Endodermal cell (in vitro differentiated cells): Measurements from ENCODE around the gene OR1C1. TPM values are rescaled to one million over a fixed set of nuclear protein-coding genes. Genes with fewer than 3 reads are reported as not detected.

Experiments
- DNase-seq: peaks from one replicate; pipeline ENCODE4 v3.0.0-alpha.2; 2017
- H3K27ac ChIP-seq: 2 replicates; pipeline ENCODE4 v1.5.1; 2013; ENCODE audit warnings: mild to moderate bottlenecking, low read depth, low read length, moderate library complexity
- H3K27me3 ChIP-seq: 2 replicates; pipeline ENCODE4 v1.6.1; 2013; ENCODE audit warnings: mild to moderate bottlenecking, low read length, moderate library complexity; ENCODE audit not compliant: insufficient read depth, control insufficient read depth, poor library complexity, severe bottlenecking
- H3K36me3 ChIP-seq: 2 replicates; pipeline ENCODE4 v1.7.0; 2013; ENCODE audit warnings: mild to moderate bottlenecking, low read length, moderate library complexity; ENCODE audit not compliant: control insufficient read depth, insufficient read depth
- H3K4me1 ChIP-seq: one replicate; pipeline ENCODE4 v1.7.0; 2013; ENCODE audit warnings: low read length; ENCODE audit not compliant: control insufficient read depth, insufficient read depth
- H3K4me3 ChIP-seq: 2 replicates; pipeline ENCODE4 v1.5.1; 2013; ENCODE audit warnings: mild to moderate bottlenecking, low read length, moderate library complexity
- H3K9ac ChIP-seq: 2 replicates; pipeline ENCODE4 v1.6.1; 2013; ENCODE audit warnings: mild to moderate bottlenecking, low read length, moderate library complexity; ENCODE audit not compliant: poor library complexity, severe bottlenecking; ENCODE audit errors: extremely low read depth
- H3K9me3 ChIP-seq: 2 replicates; pipeline ENCODE4 v1.6.1; 2013; ENCODE audit warnings: mild to moderate bottlenecking, low read length, moderate library complexity; ENCODE audit not compliant: control insufficient read depth
- H3K27ac Mint-ChIP-seq: 2 replicates; pipeline ENCODE4 v1.8.0; 2020; ENCODE audit warnings: mixed read lengths
- H3K27me3 Mint-ChIP-seq: 2 replicates; pipeline ENCODE4 v1.8.0; 2021; ENCODE audit warnings: mild to moderate bottlenecking, mixed read lengths; ENCODE audit not compliant: insufficient read depth
- H3K36me3 Mint-ChIP-seq: 2 replicates; pipeline ENCODE4 v1.8.0; 2020; ENCODE audit warnings: low read depth, mixed read lengths
- H3K4me1 Mint-ChIP-seq: 2 replicates; pipeline ENCODE4 v1.8.0; 2020; ENCODE audit warnings: mixed read lengths
- H3K4me3 Mint-ChIP-seq: 2 replicates; pipeline ENCODE4 v1.8.0; 2020; ENCODE audit warnings: mild to moderate bottlenecking, moderate library complexity, mixed read lengths
- H3K9me3 Mint-ChIP-seq: 2 replicates; pipeline ENCODE4 v1.8.0; 2020; ENCODE audit warnings: mild to moderate bottlenecking, mixed read lengths
- WGBS, 2 experiments: methylation state at CpG; one replicate each; pipeline versions ENCODE4 v1.1.5 to v1.1.7; 2013; ENCODE audit warnings: missing lambda C conversion rate in 2 of 2, mixed read lengths in 1 of 2; ENCODE audit not compliant: insufficient coverage in 1 of 2, insufficient read length in 1 of 2; 5-methylcytosine and 5-hydroxymethylcytosine counted together
- total RNA-seq, 2 donors: library from RNA; stranded (reverse); fragmentation: NEBNext Ultra II Directional in 1 of 2; extraction: Animal tissue kit (Norgen Biotek cat#: 25700) in 1 of 2; gene quantifications; 2 replicates in 1 of 2; 3 replicates in 1 of 2; pipeline ENCODE4 v1.2.1, GENCODE V29; 2021
- TF ChIP-seq, protein P1 (sequence below): fragments of 200-600 bp; sonication (generic); conservative IDR thresholded peaks from 2 replicates; pipeline ENCODE4 v1.5.0; 2021; ENCODE audit warnings: antibody characterized with exemption, mild to moderate bottlenecking

Gene OR1C1
- total RNA-seq, 2 donors from 2014 or later = not detected

GRCh38 chr1:247738315-247738714, 22.0 kb downstream of the OR1C1 start, which contains the start of gene OR14K1:
TSS of gene OR14K1 (plus strand) at chr1:247738615. CDS start at chr1:247738615, 0 bp downstream.
- TF ChIP-seq, protein P1, sequence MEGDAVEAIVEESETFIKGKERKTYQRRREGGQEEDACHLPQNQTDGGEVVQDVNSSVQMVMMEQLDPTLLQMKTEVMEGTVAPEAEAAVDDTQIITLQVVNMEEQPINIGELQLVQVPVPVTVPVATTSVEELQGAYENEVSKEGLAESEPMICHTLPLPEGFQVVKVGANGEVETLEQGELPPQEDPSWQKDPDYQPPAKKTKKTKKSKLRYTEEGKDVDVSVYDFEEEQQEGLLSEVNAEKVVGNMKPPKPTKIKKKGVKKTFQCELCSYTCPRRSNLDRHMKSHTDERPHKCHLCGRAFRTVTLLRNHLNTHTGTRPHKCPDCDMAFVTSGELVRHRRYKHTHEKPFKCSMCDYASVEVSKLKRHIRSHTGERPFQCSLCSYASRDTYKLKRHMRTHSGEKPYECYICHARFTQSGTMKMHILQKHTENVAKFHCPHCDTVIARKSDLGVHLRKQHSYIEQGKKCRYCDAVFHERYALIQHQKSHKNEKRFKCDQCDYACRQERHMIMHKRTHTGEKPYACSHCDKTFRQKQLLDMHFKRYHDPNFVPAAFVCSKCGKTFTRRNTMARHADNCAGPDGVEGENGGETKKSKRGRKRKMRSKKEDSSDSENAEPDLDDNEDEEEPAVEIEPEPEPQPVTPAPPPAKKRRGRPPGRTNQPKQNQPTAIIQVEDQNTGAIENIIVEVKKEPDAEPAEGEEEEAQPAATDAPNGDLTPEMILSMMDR = no peak
- H3K4me3 Mint-ChIP-seq = no peak within 1 kb of the TSS
- Histone ChIP-seq H3K9me3 (peaks cover 86% of the 10 kb centered on the region), H3K36me3 (no peaks in the 10 kb centered on the region), H3K4me1 (no peaks in the 10 kb centered on the region), H3K27ac (no peak within 1 kb of the TSS), H3K27me3 (no peaks in the 10 kb centered on the region), H3K4me3 (no peak within 1 kb of the TSS), H3K9ac (no peak within 1 kb of the TSS)
- no peak within 1 kb of the TSS for H3K27ac Mint-ChIP-seq
- no peak for DNase-seq
- no peaks in the 10 kb centered on the region for H3K27me3 Mint-ChIP-seq
- 100% methylated on average over 1 of the region's 1 CpG for WGBS, 2 experiments
- peaks cover 41% of the 10 kb centered on the region for H3K9me3 Mint-ChIP-seq
- H3K36me3 Mint-ChIP-seq = no peaks in the 10 kb centered on the region
- H3K4me1 Mint-ChIP-seq = no peaks in the 10 kb centered on the region

DNA sequence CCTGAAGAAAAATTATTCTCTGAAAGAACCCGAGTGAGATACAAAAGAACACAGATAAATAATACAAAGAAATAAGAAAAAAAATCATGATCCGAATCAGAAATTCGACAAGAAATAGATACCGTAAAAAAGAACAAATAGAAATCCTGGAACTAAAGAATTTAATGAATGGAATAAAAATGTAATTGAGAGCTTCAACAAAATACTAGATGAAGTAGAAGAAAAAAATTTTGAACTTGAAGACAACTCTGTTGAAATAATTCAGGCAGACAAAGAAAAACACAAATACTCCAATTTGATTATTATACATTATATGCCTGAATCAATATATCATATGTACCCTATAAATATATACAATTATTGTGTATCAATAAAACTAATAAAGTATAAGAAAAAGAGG, 39.1 kb downstream of the OR1C1 start:
- DNase-seq = no peak
- H3K9me3 ChIP-seq = peaks cover 70% of the 10 kb centered on the region
- WGBS, 2 experiments = 77 to 80% methylated on average over 1 to 4 of the region's 4 CpGs
- peaks cover 5% of the 10 kb centered on the region for H3K4me1 Mint-ChIP-seq
- TF ChIP-seq, protein P1 = no peak
- no peaks in the 10 kb centered on the region for H3K4me1 ChIP-seq
- no peak overlapping the region for H3K27ac ChIP-seq
- peaks cover 2% of the 10 kb centered on the region for H3K36me3 Mint-ChIP-seq
- peaks cover 32% of the 10 kb centered on the region for H3K9me3 Mint-ChIP-seq
- no peak overlapping the region for H3K27ac Mint-ChIP-seq
- no peak overlapping the region for H3K4me3 Mint-ChIP-seq
- H3K27me3 Mint-ChIP-seq = peaks cover 4% of the 10 kb centered on the region
- no peaks in the 10 kb centered on the region for H3K27me3 ChIP-seq
- no peak overlapping the region for H3K9ac ChIP-seq
- no peaks in the 10 kb centered on the region for H3K36me3 ChIP-seq
- H3K4me3 ChIP-seq = no peak overlapping the region

DNA sequence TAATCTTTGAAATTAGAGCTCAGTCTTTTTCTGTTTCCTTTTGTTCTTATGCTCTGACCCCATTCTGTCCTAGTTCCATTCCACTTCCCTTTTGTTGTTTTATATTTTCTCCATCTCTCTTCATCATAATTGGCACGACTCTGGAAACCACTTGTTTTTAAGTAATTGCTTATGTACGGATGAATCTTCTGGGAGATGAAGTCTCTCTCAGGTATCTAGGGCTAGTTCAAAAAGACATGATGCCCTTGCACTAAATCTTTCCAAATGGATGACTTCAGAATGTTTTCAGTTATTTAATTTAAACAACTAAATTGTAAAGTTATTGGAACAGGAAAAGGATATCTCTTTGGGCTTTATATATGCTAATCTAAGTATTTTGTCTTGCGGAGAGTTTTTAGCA, 43.8 kb downstream of the OR1C1 start, which contains the start of gene OR6F1:
Gene OR6F1, minus strand, starts transcription at position 101 of the 400 bp plus-strand sequence. CDS start 3,891 bp downstream, outside the sequence.
- no peak within 1 kb of the TSS for H3K27ac ChIP-seq
- Mint-ChIP-seq H3K27me3 (no peaks in the 10 kb centered on the region), H3K27ac (no peak within 1 kb of the TSS), H3K9me3 (peaks cover 29% of the 10 kb centered on the region), H3K36me3 (no peaks in the 10 kb centered on the region), H3K4me3 (no peak within 1 kb of the TSS), H3K4me1 (no peaks in the 10 kb centered on the region)
- no peaks in the 10 kb centered on the region for H3K27me3 ChIP-seq
- TF ChIP-seq, protein P1 = no peak
- no peak within 1 kb of the TSS for H3K9ac ChIP-seq
- peaks cover 74% of the 10 kb centered on the region for H3K9me3 ChIP-seq
- H3K36me3 ChIP-seq = no peaks in the 10 kb centered on the region
- no peak for DNase-seq
- no peak within 1 kb of the TSS for H3K4me3 ChIP-seq
- 78% methylated on average over 3 of the region's 3 CpGs; no CpG with 5 or more reads in 1 of the 2 experiments for WGBS, 2 experiments
- no peaks in the 10 kb centered on the region for H3K4me1 ChIP-seq
